Astrocyte (in vitro differentiated cells and primary cell): Measurements from ENCODE around the gene PACS2. TPM values are rescaled to one million over a fixed set of nuclear protein-coding genes. Genes with fewer than 3 reads are reported as not detected.

Experiments used
- DNase-seq: peaks from one replicate; pipeline ENCODE4 v3.0.0-alpha.2; 2010; ENCODE audit warnings: low read depth
- FAIRE-seq: peaks from 2 replicates; lab custom pipeline; 2011; peaks lifted over from hg19 to GRCh38; lab: Jason Lieb, UNC
- H2AFZ ChIP-seq: 2 replicates; pipeline ENCODE4 v1.6.0; 2012; ENCODE audit warnings: low read depth, low read length, inconsistent platforms
- H3K27ac ChIP-seq: 2 replicates; pipeline ENCODE4 v1.5.1; 2011; ENCODE audit warnings: low read depth, low read length, inconsistent platforms
- H3K27me3 ChIP-seq: 2 replicates; pipeline ENCODE4 v1.6.0; 2011; ENCODE audit warnings: low read length, inconsistent platforms; ENCODE audit not compliant: insufficient read depth
- H3K36me3 ChIP-seq: 2 replicates; pipeline ENCODE4 v1.5.1; 2011; ENCODE audit warnings: low read length, inconsistent platforms; ENCODE audit not compliant: insufficient read depth
- H3K4me1 ChIP-seq: 2 replicates; pipeline ENCODE4 v1.5.1; 2011; ENCODE audit warnings: low read length, inconsistent platforms; ENCODE audit not compliant: insufficient read depth
- H3K4me2 ChIP-seq: 2 replicates; pipeline ENCODE4 v1.6.0; 2012; ENCODE audit warnings: low read length, inconsistent platforms
- H3K4me3 ChIP-seq: 2 replicates; pipeline ENCODE4 v1.5.1; 2011; ENCODE audit warnings: low read depth, mild to moderate bottlenecking, low read length, inconsistent platforms; ENCODE audit not compliant: insufficient read depth
- H3K79me2 ChIP-seq: 2 replicates; pipeline ENCODE4 v1.6.0; 2012; ENCODE audit warnings: mild to moderate bottlenecking, low read length, inconsistent platforms; ENCODE audit not compliant: insufficient read depth
- H3K9ac ChIP-seq: 2 replicates; pipeline ENCODE4 v1.6.0; 2012; ENCODE audit warnings: mild to moderate bottlenecking, low read length, inconsistent platforms
- H3K9me3 ChIP-seq: 2 replicates; pipeline ENCODE4 v1.5.1; 2012; ENCODE audit warnings: low read depth, mild to moderate bottlenecking, low read length, inconsistent platforms; ENCODE audit not compliant: insufficient read depth
- H4K20me1 ChIP-seq: 2 replicates; pipeline ENCODE4 v1.6.0; 2012; ENCODE audit warnings: low read length, inconsistent platforms; ENCODE audit not compliant: insufficient read depth
- H3K27ac Mint-ChIP-seq: one replicate; pipeline ENCODE4 v1.8.0; 2021; ENCODE audit warnings: mild to moderate bottlenecking, mixed read lengths; ENCODE audit not compliant: unreplicated experiment
- H3K27me3 Mint-ChIP-seq: one replicate; pipeline ENCODE4 v1.8.0; 2021; ENCODE audit warnings: low read depth, mixed read lengths; ENCODE audit not compliant: unreplicated experiment
- H3K36me3 Mint-ChIP-seq: one replicate; pipeline ENCODE4 v1.8.0; 2021; ENCODE audit warnings: low read depth, mixed read lengths; ENCODE audit not compliant: unreplicated experiment
- H3K4me1 Mint-ChIP-seq: one replicate; pipeline ENCODE4 v1.8.0; 2021; ENCODE audit warnings: low read depth, mixed read lengths; ENCODE audit not compliant: unreplicated experiment
- H3K4me3 Mint-ChIP-seq: one replicate; pipeline ENCODE4 v1.8.0; 2021; ENCODE audit warnings: mild to moderate bottlenecking, moderate library complexity, mixed read lengths; ENCODE audit not compliant: unreplicated experiment
- H3K9me3 Mint-ChIP-seq: one replicate; pipeline ENCODE4 v1.8.0; 2021; ENCODE audit warnings: mild to moderate bottlenecking, mixed read lengths; ENCODE audit not compliant: unreplicated experiment
- EZH2 ChIP-seq: IDR thresholded peaks from 2 replicates; pipeline ENCODE4 v1.6.1; 2012; ENCODE audit warnings: mild to moderate bottlenecking, low read length, inconsistent platforms; ENCODE audit not compliant: insufficient read depth
- total RNA-seq: library from RNA; stranded (reverse); gene quantifications from 2 replicates; pipeline ENCODE4 v1.2.1, GENCODE V29; 2021
- TF ChIP-seq, protein P1 (sequence below): IDR thresholded peaks from 2 replicates; pipeline ENCODE4 v1.5.1; 2011; ENCODE audit warnings: low read depth, mild to moderate bottlenecking, inconsistent platforms, low read length, moderate library complexity; ENCODE audit not compliant: insufficient read depth

The PACS2 gene
- total RNA-seq, 1 donor from 2014 or later, result 51.0 TPM

DNA sequence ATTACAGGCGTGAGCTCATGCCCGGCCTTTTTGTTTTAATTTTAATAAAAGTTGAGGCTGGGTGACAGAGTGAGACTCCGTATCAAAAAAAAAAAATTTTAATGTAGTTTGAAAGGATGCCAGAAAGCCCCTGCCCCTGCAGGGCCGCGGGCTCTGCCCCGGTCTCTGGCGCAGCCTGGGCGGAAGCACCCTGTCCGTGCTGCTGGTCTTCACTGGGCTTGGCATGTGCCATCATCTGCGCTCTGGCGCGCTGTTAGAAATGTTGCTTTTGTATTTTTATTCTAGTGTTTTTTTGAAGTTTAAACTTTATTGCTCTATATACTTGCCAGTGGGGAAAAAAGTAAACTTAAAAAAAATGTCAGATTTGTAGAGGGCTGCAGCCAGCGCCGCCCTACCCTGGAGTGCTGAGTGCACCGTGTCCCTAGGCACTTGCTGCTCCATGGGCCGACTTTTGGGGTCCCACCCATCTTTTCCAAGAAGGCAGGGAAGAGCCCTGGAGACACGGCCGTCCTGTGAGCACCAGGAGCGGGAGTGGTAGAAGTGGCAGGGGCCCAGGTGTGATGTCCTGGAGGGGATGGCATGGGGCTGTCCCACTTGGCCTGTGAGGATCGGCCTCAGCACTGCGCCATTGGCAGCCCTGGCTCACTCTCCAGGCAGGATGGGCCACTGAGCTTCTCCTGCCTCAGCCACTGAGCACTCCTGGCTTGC is 109.1 kb downstream of the PACS2 start:
- peaks cover 75% of the 10 kb centered on the region for H4K20me1 ChIP-seq
- no peak overlapping the region for H3K27ac Mint-ChIP-seq
- no peak overlapping the region for H3K9ac ChIP-seq
- peaks cover 21% of the 10 kb centered on the region for H3K4me1 ChIP-seq
- no peak overlapping the region for H3K4me2 ChIP-seq
- no peaks in the 10 kb centered on the region for H3K27me3 ChIP-seq
- H3K36me3 Mint-ChIP-seq, result peaks cover 11% of the 10 kb centered on the region
- H3K4me3 ChIP-seq, result no peak overlapping the region
- no peak for TF ChIP-seq EZH2
- TF ChIP-seq, protein P1, sequence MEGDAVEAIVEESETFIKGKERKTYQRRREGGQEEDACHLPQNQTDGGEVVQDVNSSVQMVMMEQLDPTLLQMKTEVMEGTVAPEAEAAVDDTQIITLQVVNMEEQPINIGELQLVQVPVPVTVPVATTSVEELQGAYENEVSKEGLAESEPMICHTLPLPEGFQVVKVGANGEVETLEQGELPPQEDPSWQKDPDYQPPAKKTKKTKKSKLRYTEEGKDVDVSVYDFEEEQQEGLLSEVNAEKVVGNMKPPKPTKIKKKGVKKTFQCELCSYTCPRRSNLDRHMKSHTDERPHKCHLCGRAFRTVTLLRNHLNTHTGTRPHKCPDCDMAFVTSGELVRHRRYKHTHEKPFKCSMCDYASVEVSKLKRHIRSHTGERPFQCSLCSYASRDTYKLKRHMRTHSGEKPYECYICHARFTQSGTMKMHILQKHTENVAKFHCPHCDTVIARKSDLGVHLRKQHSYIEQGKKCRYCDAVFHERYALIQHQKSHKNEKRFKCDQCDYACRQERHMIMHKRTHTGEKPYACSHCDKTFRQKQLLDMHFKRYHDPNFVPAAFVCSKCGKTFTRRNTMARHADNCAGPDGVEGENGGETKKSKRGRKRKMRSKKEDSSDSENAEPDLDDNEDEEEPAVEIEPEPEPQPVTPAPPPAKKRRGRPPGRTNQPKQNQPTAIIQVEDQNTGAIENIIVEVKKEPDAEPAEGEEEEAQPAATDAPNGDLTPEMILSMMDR, result no peak
- no peaks in the 10 kb centered on the region for H3K9me3 Mint-ChIP-seq
- DNase-seq (no peak), FAIRE-seq (no peak)
- no peak overlapping the region for H2AFZ ChIP-seq
- peaks cover 1% of the 10 kb centered on the region for H3K27me3 Mint-ChIP-seq
- no peak overlapping the region for H3K27ac ChIP-seq
- H3K4me3 Mint-ChIP-seq, result no peak overlapping the region
- no peaks in the 10 kb centered on the region for H3K36me3 ChIP-seq
- no peaks in the 10 kb centered on the region for H3K9me3 ChIP-seq
- peaks cover 92% of the 10 kb centered on the region for H3K79me2 ChIP-seq
- H3K4me1 Mint-ChIP-seq, result peaks cover 6% of the 10 kb centered on the region

DNA sequence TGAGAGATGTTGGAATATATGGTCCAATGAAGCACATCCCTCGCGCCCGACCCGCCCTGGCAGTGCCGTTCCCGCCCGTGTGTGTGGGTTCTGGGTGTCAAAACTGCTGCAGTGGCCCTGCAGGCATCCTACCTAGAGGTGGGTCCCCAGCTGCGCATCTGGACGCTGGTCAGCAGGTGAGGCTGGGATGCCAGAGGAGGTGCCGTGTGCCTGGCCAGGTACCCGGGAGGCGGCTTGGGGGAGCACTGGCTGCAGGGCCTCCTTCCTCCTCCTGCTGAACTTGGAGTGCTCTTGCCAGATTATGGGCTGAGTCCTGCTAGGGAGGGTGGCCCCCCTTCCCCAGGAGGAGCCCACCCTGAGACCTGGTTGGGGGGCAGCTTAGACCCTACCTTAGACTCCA is 110.3 kb downstream of the PACS2 start:
- no peak overlapping the region for H3K4me2 ChIP-seq
- no peak overlapping the region for H3K27ac ChIP-seq
- H4K20me1 ChIP-seq, result peaks cover 81% of the 10 kb centered on the region
- no peaks in the 10 kb centered on the region for H3K9me3 ChIP-seq
- no peak overlapping the region for H3K4me3 ChIP-seq
- no peaks in the 10 kb centered on the region for H3K27me3 Mint-ChIP-seq
- no peak overlapping the region for H2AFZ ChIP-seq
- no peaks in the 10 kb centered on the region for H3K9me3 Mint-ChIP-seq
- no peak overlapping the region for H3K27ac Mint-ChIP-seq
- H3K4me1 Mint-ChIP-seq, result peaks cover 6% of the 10 kb centered on the region
- peaks cover 11% of the 10 kb centered on the region for H3K36me3 Mint-ChIP-seq
- H3K4me1 ChIP-seq, result peaks cover 13% of the 10 kb centered on the region
- no peak for FAIRE-seq
- H3K4me3 Mint-ChIP-seq, result no peak overlapping the region
- no peak for DNase-seq
- no peaks in the 10 kb centered on the region for H3K36me3 ChIP-seq
- no peaks in the 10 kb centered on the region for H3K27me3 ChIP-seq
- H3K9ac ChIP-seq, result no peak overlapping the region
- peaks cover 91% of the 10 kb centered on the region for H3K79me2 ChIP-seq
- TF ChIP-seq, protein P1, result no peak
- TF ChIP-seq EZH2, result no peak

DNA sequence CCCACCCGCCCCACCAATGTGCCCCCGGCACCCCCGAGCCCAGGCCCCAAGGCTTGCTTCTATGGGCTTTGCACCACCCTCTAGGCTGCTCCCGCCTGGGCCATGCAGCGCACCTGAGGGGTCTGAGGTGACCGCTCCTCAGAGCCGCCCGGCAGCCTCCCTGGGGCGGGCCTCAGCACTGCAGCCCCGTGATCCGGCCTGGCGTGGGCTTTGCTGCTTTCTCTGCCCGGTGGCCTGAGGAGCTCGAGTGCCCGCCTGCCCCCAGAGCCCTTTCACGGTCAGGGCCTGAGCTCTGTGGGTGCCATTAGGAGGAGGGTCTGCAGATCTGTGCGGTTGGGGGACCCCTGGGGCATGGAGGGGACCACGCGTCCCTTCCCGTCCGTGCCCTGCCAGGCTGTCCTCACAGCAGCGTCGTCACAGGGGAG is 111.3 kb downstream of the PACS2 start:
- peaks cover under 1% of the 10 kb centered on the region for H3K9me3 Mint-ChIP-seq
- H3K36me3 Mint-ChIP-seq, result peaks cover 14% of the 10 kb centered on the region
- Histone ChIP-seq H3K36me3 (no peaks in the 10 kb centered on the region), H3K79me2 (peaks cover 93% of the 10 kb centered on the region), H2AFZ (no peak overlapping the region), H3K9me3 (no peaks in the 10 kb centered on the region), H3K4me1 (peaks cover 17% of the 10 kb centered on the region), H3K27me3 (no peaks in the 10 kb centered on the region), H3K9ac (no peak overlapping the region), H3K27ac (no peak overlapping the region), H3K4me2 (no peak overlapping the region), H4K20me1 (peaks cover 87% of the 10 kb centered on the region), H3K4me3 (no peak overlapping the region)
- H3K27ac Mint-ChIP-seq, result no peak overlapping the region
- TF ChIP-seq EZH2, result no peak
- TF ChIP-seq, protein P1, result no peak
- no peak for FAIRE-seq
- peaks cover 11% of the 10 kb centered on the region for H3K4me1 Mint-ChIP-seq
- no peak overlapping the region for H3K4me3 Mint-ChIP-seq
- H3K27me3 Mint-ChIP-seq, result no peaks in the 10 kb centered on the region
- no peak for DNase-seq
